Suprapubic skin (tissue), 3 donors: Measurements from ENCODE around the gene EPB41L1.

ENCODE experiments used
- CTCF ChIP-seq, 2 donors: fragments of 200-600 bp in 1 of 2; fragments of 450-650 bp in 1 of 2; sonication (generic) in 1 of 2; IDR thresholded peaks; one replicate each; pipeline ENCODE4 v1.5.1; 2016 to 2019; ENCODE audit warnings: antibody characterized with exemption in 2 of 2, mild to moderate bottlenecking in 1 of 2, moderate library complexity in 1 of 2
- EP300 ChIP-seq: sonication (generic); formaldehyde crosslinking; IDR thresholded peaks from one replicate; pipeline ENCODE4 v1.6.1; 2017; ENCODE audit warnings: antibody characterized with exemption
- POLR2A ChIP-seq, 2 donors: fragments of 450-650 bp; IDR thresholded peaks; one replicate each; pipeline ENCODE4 v1.6.1; 2017; ENCODE audit warnings: antibody characterized with exemption in 2 of 2, mild to moderate bottlenecking in 2 of 2, moderate library complexity in 2 of 2

DNA sequence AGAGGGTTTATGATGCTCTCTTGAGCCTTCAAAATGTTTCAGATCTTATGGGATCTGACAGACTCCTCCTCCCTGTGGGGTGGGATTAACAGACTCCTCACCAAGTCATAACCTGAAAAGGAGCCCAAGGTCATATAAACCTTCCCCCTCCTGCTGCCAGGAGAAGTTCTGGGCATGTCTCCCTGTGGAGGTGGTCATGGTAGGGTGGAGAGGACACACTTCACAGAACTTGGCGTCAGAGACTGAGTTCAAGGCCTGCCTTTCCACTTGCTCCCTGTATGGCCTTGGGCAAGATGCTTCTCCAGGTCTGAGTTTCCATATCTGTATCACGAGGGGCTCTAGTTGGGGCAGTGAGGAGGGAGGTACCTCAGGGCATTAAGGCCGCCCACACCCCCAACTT lies 49.3 kb downstream of the EPB41L1 start:
- no peak for TF ChIP-seq CTCF (IDR thresholded peaks at IDR 0.05)
- TF ChIP-seq POLR2A (IDR thresholded peaks at IDR 0.05) = no peak
- TF ChIP-seq EP300 = no peak
